GM13977 (cell line): ENCODE data around the gene EDEM1.

Source experiments
- DNase-seq: peaks from one replicate; pipeline ENCODE4 v3.0.0; 2012; ENCODE audit warnings: low spot score
- CTCF ChIP-seq: IDR thresholded peaks from 2 replicates; pipeline ENCODE4 v1.5.1; 2012; ENCODE audit warnings: mild to moderate bottlenecking, control low read depth; ENCODE audit not compliant: insufficient read depth; ENCODE audit errors: extremely low read depth, missing control alignments
- in situ Hi-C: fragments of 300-500 bp; cut with MboI; formaldehyde crosslinking; loops from one replicate; pipeline ENCODE4 v1.12.0; 2022; ENCODE audit warnings: low sequenced_read_pairs, low pct_unique_long_range_greater_than_20kb, mixed read lengths, inconsistent platforms; ENCODE audit not compliant: unreplicated experiment

The EDEM1 gene

DNA sequence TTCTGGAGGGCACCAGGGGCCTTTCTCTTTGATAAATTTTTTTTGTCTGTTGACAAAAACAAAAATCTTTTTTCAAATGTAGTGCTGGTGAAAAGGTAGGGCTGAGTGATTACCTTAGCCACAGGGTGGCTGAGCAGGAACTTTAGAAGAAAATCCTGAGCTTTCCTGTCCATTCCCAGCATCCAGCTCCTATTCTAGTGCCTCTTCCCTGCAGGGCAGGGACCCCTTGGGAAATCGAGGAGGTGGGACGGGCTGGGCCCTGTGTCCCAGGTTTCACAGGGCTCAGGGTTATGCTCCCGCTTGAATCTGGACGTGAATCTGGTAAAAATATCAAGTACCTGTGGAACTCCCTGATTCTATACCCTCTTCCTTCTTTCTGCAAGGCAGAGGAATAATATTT lies 31.7 kb downstream of the EDEM1 start:
- in situ Hi-C loops, result no loop called here
- no peak for DNase-seq
- TF ChIP-seq CTCF, result no peak

DNA sequence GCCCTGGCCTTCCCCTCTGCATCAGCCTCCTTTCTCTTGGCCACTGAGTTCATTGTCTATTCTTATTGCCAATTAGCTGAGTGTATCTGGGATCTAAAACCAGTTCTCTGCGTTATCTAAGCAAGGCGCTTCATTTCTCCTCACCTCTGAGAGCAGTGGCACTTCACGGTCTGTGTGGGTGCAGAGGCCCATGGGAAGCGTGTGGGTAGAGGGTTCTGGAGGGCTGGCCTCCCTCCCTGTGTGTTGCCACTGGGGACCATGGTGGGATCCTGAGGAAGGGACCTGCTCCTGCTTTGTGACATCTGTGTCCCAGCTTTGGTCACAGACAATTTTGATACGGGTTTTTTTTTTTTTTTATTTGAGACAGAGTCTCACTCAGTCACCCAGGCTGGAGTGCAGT lies 32.7 kb downstream of the EDEM1 start:
- in situ Hi-C loops, result no loop called here
- no peak for DNase-seq
- TF ChIP-seq CTCF, result no peak

GRCh38 chr3:5220667-5221431 lies 33.3 kb downstream of the EDEM1 start:
- in situ Hi-C loops, result no loop called here
- no peak for TF ChIP-seq CTCF
- no peak for DNase-seq

GRCh38 chr3:5221701-5222100 lies 34.2 kb downstream of the EDEM1 start:
- in situ Hi-C loops, result no loop called here
- no peak for TF ChIP-seq CTCF
- DNase-seq, result no peak

GRCh38 chr3:5222283-5223005 lies 34.9 kb downstream of the EDEM1 start:
- no peak for TF ChIP-seq CTCF
- DNase-seq, result no peak
- in situ Hi-C loops, result no loop called here

GRCh38 chr3:5226783-5227182 lies 39.3 kb downstream of the EDEM1 start:
- peak; percentile 43 for TF ChIP-seq CTCF
- in situ Hi-C loops, result no loop called here
- DNase-seq, result peak; percentile 56
